ENCODE measurements around the gene PLCL2. TPM values are rescaled to one million over a fixed set of nuclear protein-coding genes. Genes with fewer than 3 reads are reported as not detected.

Gene PLCL2
- polyA plus RNA-seq, 1 experiment = 0.94 TPM

GRCh38 chr3:16912400-16913263 is 27.9 kb downstream of the PLCL2 start:
- Histone ChIP-seq H3K27me3 (ENCODE audit: control insufficient read depth, insufficient read depth, low read length) (no peaks in the 10 kb centered on the region), H3K4me3 (ENCODE audit: low read depth, low read length) (no peak overlapping the region), H3K27ac (ENCODE audit: low read depth, low read length) (no peak overlapping the region), H3K9me3 (ENCODE audit: control insufficient read depth, insufficient read depth, low read length) (no peaks in the 10 kb centered on the region)
- CTCF ChIA-PET = no interaction called here
- POLR2A ChIA-PET = no interaction called here
- TF ChIP-seq, protein P1, sequence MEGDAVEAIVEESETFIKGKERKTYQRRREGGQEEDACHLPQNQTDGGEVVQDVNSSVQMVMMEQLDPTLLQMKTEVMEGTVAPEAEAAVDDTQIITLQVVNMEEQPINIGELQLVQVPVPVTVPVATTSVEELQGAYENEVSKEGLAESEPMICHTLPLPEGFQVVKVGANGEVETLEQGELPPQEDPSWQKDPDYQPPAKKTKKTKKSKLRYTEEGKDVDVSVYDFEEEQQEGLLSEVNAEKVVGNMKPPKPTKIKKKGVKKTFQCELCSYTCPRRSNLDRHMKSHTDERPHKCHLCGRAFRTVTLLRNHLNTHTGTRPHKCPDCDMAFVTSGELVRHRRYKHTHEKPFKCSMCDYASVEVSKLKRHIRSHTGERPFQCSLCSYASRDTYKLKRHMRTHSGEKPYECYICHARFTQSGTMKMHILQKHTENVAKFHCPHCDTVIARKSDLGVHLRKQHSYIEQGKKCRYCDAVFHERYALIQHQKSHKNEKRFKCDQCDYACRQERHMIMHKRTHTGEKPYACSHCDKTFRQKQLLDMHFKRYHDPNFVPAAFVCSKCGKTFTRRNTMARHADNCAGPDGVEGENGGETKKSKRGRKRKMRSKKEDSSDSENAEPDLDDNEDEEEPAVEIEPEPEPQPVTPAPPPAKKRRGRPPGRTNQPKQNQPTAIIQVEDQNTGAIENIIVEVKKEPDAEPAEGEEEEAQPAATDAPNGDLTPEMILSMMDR (IDR thresholded peaks at IDR 0.05; ENCODE audit: low read depth, low read length) = no peak
- DNase-seq (ENCODE audit: low read depth, low spot score) = no peak

DNA sequence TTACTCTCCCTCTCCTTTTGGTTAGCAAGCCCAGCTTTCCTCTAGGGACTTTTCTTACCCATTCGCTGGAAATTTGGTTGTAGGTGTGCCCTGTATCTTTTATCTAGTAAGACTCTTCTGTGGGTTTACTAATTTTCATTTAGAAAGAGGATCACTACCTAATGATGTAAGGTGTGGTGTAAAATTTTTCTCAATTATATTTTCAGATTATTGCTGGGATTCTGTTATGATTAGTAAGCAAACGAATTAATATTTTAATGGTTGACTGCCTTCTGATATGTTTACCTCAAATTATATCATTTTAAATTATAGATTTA is 28.5 kb downstream of the PLCL2 start:
- Histone ChIP-seq H3K9me3 (ENCODE audit: control insufficient read depth, insufficient read depth, low read length) (no peaks in the 10 kb centered on the region), H3K27ac (ENCODE audit: low read depth, low read length) (no peak overlapping the region), H3K27me3 (ENCODE audit: control insufficient read depth, insufficient read depth, low read length) (no peaks in the 10 kb centered on the region), H3K4me3 (ENCODE audit: low read depth, low read length) (no peak overlapping the region)
- POLR2A ChIA-PET = no interaction called here
- CTCF ChIA-PET = no interaction called here
- TF ChIP-seq, protein P1 (IDR thresholded peaks at IDR 0.05; ENCODE audit: low read depth, low read length) = no peak
- no peak for DNase-seq (ENCODE audit: low read depth, low spot score)

- POLR2A ChIA-PET = no interaction called here
- no peaks in the 10 kb centered on the region for H3K9me3 ChIP-seq (ENCODE audit: control insufficient read depth, insufficient read depth, low read length)
- no peaks in the 10 kb centered on the region for H3K27me3 ChIP-seq (ENCODE audit: control insufficient read depth, insufficient read depth, low read length)
- DNase-seq (ENCODE audit: low read depth, low spot score) = no peak
- H3K4me3 ChIP-seq (ENCODE audit: low read depth, low read length) = no peak overlapping the region
- H3K27ac ChIP-seq (ENCODE audit: low read depth, low read length) = no peak overlapping the region
- TF ChIP-seq, protein P1 (IDR thresholded peaks at IDR 0.05; ENCODE audit: low read depth, low read length) = no peak
- CTCF ChIA-PET = no interaction called here
These were observed 32.1 kb downstream of the PLCL2 start for GRCh38 chr3:16916840-16917239.

DNA sequence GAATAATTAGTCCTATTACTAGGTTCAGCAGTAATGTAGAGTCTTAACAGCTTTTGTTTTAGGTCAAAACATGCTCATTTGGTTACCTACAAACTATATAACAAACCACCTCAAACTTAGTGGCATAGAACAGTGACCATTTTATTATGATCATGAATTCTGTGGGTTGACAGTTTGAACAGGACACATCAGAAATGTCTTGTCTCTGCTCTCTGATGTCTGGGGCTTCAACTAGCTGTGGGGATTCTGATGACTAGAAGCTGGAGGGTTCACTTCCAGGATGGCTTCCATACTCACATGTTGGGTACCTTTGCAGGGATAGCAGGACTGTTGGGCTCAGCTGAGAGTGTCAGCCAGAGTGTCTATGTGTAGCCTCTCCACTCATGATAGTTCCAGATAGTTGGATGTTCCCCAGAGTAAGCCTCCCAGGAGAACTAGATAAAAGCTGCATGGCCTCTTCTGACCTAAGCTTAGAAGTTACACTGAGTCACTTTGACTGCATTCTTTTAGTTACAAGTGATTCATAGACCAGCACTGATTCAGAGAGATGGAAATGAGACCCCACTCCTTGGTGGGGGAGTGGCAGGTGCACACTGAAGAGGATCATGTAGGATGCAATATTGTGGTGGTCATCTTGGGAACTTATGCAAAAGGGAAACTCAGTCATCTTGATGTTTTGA is 32.6 kb downstream of the PLCL2 start:
- TF ChIP-seq, protein P1 (IDR thresholded peaks at IDR 0.05; ENCODE audit: low read depth, low read length) = no peak
- Histone ChIP-seq H3K27me3 (ENCODE audit: control insufficient read depth, insufficient read depth, low read length) (no peaks in the 10 kb centered on the region), H3K4me3 (ENCODE audit: low read depth, low read length) (no peak overlapping the region), H3K27ac (ENCODE audit: low read depth, low read length) (no peak overlapping the region), H3K9me3 (ENCODE audit: control insufficient read depth, insufficient read depth, low read length) (no peaks in the 10 kb centered on the region)
- ChIA-PET CTCF (no interaction called here), POLR2A (no interaction called here)
- DNase-seq (ENCODE audit: low read depth, low spot score) = no peak

GRCh38 chr3:16917980-16918682 is 33.4 kb downstream of the PLCL2 start:
- no peak overlapping the region for H3K4me3 ChIP-seq (ENCODE audit: low read depth, low read length)
- TF ChIP-seq, protein P1 (IDR thresholded peaks at IDR 0.05; ENCODE audit: low read depth, low read length) = no peak
- no peaks in the 10 kb centered on the region for H3K27me3 ChIP-seq (ENCODE audit: control insufficient read depth, insufficient read depth, low read length)
- no peak overlapping the region for H3K27ac ChIP-seq (ENCODE audit: low read depth, low read length)
- CTCF ChIA-PET = no interaction called here
- POLR2A ChIA-PET = no interaction called here
- no peak for DNase-seq (ENCODE audit: low read depth, low spot score)
- H3K9me3 ChIP-seq (ENCODE audit: control insufficient read depth, insufficient read depth, low read length) = no peaks in the 10 kb centered on the region

Measured in AG04450 (cell line).